Stomach (tissue), 4 donors: ENCODE data around the gene GHRL.

Source experiments
- CTCF ChIP-seq, 7 experiments: fragments of 450-650 bp in 4 of 7; fragments of 200-600 bp in 3 of 7; sonication (generic) in 3 of 7; IDR thresholded peaks; one replicate each; pipeline ENCODE4 v1.5.1; 2016 to 2019; ENCODE audit warnings: antibody characterized with exemption in 7 of 7, control low read depth in 2 of 7, mild to moderate bottlenecking in 1 of 7
- POLR2A ChIP-seq, 4 donors: fragments of 450-650 bp; IDR thresholded peaks; one replicate each; pipeline ENCODE4 v1.6.1; 2016; ENCODE audit warnings: antibody characterized with exemption in 4 of 4, control low read depth in 2 of 4, mild to moderate bottlenecking in 1 of 4, moderate library complexity in 1 of 4

- TF ChIP-seq POLR2A (IDR thresholded peaks at IDR 0.05) (no peak), CTCF (IDR thresholded peaks at IDR 0.05) (no peak)
Measured at GRCh38 chr3:10311710-10312109, 19.0 kb upstream of the GHRL start.
